Activated CD8-positive, alpha-beta memory T cell treated with anti-CD3 and anti-CD28 coated beads, Interleukin-2, amount 50 U/mL, for 1 hour (primary cell): ENCODE measurements around the gene POLR3G.

ENCODE experiments used
- DNase-seq: peaks from one replicate; pipeline ENCODE4 v3.0.0-alpha.2; 2020; ENCODE audit errors: extremely low read depth

The POLR3G gene

GRCh38 chr5:90550963-90551362, 76.3 kb downstream of the POLR3G start:
- DNase-seq = no peak

- no peak for DNase-seq
These were observed 76.7 kb downstream of the POLR3G start for GRCh38 chr5:90551376-90551775.

DNA sequence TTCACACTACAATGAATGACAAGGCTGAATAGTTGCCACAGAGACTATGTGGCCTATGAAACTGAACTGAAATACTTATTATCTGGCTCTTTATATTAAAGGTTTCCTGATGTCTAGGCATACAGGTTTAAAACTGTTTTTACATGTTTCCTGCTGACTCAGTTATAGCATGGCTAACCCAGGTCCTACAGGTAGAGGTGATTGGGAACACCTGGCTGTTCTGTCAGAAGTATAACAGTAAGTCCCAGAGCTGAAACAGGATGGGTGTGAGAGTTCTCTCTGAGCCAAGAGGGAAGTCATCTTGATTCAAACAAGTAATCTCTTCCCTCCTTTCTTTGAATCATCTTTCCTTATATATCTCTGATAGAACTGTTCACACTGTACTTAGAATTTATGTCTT, 79.0 kb downstream of the POLR3G start:
- DNase-seq = no peak

DNA sequence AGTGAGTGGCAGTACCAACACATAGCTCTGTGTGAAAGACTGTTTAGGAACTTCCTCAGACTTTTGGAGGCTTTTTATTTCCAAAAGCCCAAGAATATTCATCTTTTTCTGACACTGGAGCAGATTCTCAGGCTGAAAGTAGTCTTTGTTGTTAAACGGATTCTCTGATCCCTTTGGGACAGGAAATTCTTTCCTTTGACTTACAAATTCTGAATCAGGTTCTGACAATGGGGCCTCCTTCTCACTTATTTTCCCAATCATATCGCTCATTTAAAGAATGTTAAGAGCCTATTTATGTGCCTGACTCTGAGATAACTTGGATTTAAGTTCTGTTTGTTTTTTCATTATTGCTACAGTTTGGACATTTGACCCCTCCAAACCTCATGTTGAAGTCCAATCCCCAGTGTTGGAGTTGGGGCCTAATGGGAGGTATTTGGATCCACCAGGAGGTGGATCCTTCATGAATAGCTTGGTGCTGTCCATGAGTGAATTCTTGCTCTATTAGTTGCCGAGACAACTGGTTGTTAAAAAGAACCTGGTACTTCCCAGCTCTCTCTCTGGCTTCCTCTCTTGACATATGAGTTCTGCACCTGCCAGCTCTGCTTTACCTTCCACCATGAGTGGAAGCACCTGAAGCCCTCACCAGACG, 79.8 kb downstream of the POLR3G start:
- DNase-seq = no peak

- DNase-seq = no peak
These were observed 81.0 kb downstream of the POLR3G start for GRCh38 chr5:90555666-90556065.

- no peak for DNase-seq
These were observed 82.7 kb downstream of the POLR3G start for GRCh38 chr5:90557391-90557790.

DNA sequence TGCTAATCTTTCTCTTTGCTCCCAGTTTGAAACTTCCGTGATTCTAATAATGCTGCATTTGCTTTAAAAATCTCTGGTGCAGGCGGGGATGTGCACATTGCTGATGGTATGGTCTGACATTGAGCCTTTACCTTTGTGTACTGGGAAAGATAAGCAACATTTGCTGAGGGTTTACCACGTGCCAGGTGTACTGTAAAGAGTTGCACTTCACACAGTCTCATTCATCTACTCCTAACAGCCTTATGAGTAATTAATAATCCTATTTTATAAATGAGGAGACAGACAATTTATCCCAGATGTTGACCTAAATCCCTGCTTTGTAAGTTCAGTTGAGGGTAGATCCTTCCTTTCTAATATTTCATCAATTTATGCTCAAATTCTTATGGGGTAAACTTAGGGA, 83.2 kb downstream of the POLR3G start:
- DNase-seq = no peak

- DNase-seq = no peak
These were observed 83.9 kb downstream of the POLR3G start, which contains the start of gene ADGRV1 for GRCh38 chr5:90558344-90559192. TSS of gene ADGRV1 (plus strand) at chr5:90558797. CDS start at chr5:90558896, 99 bp downstream.

DNA sequence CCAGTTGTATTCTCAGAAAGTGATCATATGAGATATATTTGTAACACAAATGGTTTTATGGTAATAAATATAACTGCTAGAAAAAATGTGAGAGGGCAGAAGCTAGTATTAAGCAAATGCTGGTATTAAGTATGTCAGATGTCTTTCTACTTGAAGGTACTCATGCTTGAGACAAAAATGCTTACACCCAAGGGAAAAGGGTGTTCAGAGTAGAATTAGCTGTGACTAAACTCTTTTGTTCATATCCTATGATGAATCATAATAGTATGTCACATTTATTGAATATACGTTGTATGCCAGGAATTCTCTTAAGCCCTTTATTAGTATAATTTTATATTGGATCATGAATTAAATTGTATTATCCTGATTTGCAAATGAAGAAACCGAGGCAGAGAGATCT, 86.1 kb downstream of the POLR3G start:
- DNase-seq = no peak

GRCh38 chr5:90561766-90562165, 87.1 kb downstream of the POLR3G start:
- no peak for DNase-seq

DNA sequence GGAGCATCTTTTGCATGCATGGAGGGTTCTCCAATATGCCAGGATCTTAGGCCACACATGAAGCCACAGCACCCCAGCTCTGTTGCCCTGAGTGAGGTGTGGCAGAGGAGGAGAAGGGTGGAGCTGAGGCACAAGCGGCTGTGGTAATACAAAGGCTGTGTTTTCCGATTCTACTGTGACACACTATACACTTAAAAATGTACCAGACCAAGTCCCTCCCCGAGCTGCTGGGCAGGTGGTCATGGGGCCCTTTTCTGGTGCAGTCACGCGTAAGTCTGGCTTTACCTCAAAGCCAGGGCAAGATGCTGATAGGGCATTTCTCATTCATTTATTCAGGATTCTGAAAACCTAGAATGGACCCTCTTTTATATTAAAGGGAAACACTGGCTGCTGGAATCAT, 87.7 kb downstream of the POLR3G start:
- DNase-seq = no peak

DNA sequence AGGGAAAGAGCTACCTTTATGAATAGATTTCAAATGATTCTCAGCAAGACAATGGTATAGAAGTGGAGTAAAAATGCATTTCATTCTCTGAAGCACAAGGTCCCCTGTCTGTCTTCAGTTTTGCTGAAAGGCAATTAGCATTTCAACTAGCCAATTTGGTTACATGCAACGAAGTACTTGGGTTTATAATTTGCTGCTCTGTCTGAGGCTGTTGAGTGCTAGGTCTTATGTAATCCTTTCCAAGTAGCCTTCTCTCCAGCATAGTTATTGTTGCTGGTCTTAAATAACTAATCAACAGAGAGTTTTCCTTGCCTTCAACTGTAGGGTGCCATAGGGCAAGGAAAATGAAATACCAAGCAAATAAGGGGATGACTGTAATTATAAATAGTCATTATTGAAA, 88.4 kb downstream of the POLR3G start:
- no peak for DNase-seq
